Uterus (tissue), 2 donors: ENCODE measurements around the gene ANKRD11.

Experiments
- POLR2A ChIP-seq, 2 donors: fragments of 450-650 bp; IDR thresholded peaks; one replicate each; pipeline ENCODE4 v1.6.1; 2016; ENCODE audit warnings: antibody characterized with exemption in 2 of 2, mild to moderate bottlenecking in 1 of 2, moderate library complexity in 1 of 2
- TF ChIP-seq, protein P1 (sequence below), 4 experiments: fragments of 200-600 bp in 2 of 4; fragments of 450-650 bp in 2 of 4; sonication (generic) in 2 of 4; IDR thresholded peaks; one replicate each; pipeline ENCODE4 v1.5.1; 2016 to 2019; ENCODE audit warnings: antibody characterized with exemption in 4 of 4, mild to moderate bottlenecking in 2 of 4, moderate library complexity in 1 of 4

- no peak for TF ChIP-seq POLR2A (IDR thresholded peaks at IDR 0.05)
- TF ChIP-seq, protein P1, sequence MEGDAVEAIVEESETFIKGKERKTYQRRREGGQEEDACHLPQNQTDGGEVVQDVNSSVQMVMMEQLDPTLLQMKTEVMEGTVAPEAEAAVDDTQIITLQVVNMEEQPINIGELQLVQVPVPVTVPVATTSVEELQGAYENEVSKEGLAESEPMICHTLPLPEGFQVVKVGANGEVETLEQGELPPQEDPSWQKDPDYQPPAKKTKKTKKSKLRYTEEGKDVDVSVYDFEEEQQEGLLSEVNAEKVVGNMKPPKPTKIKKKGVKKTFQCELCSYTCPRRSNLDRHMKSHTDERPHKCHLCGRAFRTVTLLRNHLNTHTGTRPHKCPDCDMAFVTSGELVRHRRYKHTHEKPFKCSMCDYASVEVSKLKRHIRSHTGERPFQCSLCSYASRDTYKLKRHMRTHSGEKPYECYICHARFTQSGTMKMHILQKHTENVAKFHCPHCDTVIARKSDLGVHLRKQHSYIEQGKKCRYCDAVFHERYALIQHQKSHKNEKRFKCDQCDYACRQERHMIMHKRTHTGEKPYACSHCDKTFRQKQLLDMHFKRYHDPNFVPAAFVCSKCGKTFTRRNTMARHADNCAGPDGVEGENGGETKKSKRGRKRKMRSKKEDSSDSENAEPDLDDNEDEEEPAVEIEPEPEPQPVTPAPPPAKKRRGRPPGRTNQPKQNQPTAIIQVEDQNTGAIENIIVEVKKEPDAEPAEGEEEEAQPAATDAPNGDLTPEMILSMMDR (IDR thresholded peaks at IDR 0.05) = no peak
Observed at GRCh38 chr16:89434490-89434889, 55.9 kb downstream of the ANKRD11 start.
